GM19463 (cell line): ENCODE data around the gene SUPT3H.
"Not testable (repeated sequence)": the region's sequence is repeated elsewhere in the genome, so short reads cannot be mapped to it uniquely, and the experiment has no call there.

Experiments
- ATAC-seq: cut with Tn5 transposase; IDR thresholded peaks from one replicate; pipeline ENCODE4 v1.9.1; 2021; ENCODE audit warnings: mild to moderate bottlenecking, moderate library complexity; ENCODE audit not compliant: unreplicated experiment

SUPT3H gene

DNA sequence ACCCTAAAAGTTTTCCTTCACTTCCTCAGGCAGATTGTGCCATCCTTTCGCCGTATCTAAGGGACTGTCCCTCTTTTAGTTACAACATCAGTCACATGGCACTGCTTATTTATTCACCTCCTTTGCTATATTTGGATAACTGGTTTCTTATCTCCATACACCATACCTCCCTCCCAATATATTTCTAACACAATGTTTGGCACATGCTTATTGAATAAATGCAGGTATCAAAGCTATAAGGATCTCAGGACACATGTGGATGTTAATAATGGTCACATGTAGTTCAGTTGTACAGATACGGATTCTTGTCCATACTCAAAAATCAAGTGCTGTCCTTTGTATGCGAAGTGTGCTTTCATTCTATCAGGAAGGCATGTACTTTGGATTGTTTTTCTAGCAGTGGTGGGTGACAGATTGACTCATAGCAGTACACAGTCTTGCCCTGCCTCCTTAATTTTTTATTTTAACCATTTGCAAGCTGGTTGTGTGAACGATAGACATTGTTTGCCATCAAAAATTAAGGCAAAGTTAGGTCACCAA is 456.7 kb downstream of the SUPT3H start:
- ATAC-seq = no peak

DNA sequence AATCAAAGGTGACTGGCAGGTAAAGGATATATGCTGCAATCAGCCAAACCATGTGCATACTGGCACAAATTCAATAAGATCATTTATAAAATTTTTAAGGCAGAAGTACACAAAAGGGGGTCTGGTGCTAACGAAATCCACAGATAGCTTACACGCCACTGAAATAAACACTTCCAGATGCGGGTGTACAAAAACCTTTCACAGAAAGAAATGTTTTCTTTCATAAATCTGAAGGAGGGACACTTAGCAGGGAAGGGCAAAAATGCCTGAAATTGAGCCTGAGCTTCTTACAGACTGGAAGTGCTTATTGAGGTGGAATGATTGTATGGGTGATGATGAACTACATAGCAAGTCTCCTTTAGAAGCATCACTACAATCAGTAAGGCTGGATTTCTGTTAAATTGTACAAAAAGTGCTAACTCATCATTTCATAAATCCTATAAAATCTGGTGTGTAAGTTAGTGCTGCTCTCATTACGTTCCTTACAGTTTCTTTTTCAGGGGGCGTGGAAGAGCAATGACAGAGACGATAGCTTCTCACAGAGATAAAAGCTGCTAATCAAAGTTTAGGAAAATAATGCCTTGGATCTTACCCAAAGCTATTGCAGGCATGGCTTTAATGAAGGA is 458.9 kb downstream of the SUPT3H start:
- ATAC-seq = no peak

DNA sequence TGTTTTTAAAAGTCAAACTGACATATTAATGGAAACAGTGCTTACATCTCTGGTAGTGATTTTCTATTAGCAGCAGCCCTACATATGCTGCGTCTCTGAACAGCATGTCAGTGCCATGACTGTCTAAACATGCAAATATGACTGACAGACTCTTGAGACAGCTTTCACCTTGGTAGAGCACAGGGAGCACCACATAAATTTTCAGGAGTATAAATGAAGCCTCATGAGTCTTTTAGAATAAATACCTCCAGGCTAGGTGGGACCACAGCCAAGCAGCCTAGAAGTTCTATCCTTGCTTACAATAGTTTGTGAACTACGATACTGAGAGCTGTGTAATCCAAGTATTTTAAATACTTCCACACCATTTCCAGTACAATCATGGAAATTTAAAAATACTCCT is 460.3 kb downstream of the SUPT3H start:
- ATAC-seq = no peak

DNA sequence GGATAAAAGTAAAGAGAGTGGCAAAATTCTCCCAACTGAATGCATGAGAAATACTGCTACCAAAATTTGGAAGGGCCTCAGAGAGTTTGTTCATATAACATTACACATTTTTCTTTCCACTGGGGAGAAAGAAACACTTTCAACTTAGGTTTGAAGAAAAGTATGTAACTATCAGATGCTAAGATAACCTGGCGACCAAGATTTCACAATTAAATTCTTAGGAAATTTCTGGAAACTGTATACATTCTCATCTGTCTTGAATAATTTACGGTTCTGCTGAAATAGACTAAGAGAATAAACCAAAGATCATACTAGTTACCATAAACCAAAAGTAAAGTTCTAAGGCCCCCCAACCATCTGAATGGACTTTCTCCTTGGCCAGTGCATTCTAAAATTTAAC is 462.6 kb downstream of the SUPT3H start:
- no peak for ATAC-seq

DNA sequence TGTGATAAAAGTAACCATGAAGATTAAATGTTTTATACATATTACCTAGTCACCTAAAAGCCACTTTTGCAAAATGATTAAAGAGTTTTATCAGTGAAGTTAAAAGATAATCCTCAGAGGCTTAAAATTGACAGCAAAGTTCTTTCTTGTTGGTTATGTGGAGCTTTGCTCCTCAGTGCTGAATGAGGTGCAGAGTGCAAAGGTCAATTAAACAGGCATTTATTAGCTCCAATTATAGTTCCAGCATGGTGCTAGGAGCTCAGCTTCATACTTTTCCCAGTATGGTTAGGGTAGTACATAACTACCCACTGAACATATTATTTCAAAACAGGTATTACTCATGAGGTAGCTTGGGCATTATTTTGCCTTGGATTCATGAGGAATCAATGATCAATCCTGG is 463.6 kb downstream of the SUPT3H start:
- ATAC-seq = no peak

DNA sequence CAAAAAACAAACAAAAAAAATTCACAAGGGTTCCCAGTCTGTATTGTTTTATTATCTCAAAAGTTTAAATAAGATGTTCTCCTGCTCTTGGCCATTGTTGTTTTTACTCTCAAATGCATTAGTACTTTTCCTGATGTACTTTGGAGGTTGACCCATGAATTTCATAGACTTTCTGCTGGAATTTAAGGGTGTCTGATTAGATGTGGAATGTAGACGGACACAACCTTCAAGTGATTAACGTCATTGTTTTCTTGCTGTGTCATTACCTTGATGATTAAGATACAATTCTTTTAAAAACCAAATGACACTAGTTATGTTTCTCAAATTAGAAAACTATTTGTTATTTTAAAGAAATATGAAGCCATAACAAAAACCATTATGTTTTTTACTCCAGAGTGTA is 471.0 kb downstream of the SUPT3H start:
- no peak for ATAC-seq

DNA sequence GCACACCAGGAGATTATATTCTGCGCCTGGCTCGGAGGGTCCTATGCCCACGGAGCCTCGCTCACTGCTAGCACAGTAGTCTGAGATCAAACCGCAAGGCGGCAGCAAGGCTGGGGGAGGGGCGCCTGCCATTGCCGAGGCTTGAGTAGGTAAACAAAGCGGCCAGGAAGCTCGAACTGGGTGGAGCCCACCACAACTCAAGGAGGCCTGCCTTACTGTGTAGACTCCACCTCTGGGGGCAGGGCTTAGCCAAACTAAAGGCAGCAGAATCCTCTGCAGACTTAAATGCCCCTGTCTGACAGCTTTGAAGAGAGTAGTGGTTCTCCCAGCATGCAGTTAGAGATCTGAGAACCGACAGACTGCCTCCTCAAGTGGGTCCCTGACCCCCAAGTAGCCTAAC is 477.4 kb downstream of the SUPT3H start:
- not testable (repeated sequence) for ATAC-seq

DNA sequence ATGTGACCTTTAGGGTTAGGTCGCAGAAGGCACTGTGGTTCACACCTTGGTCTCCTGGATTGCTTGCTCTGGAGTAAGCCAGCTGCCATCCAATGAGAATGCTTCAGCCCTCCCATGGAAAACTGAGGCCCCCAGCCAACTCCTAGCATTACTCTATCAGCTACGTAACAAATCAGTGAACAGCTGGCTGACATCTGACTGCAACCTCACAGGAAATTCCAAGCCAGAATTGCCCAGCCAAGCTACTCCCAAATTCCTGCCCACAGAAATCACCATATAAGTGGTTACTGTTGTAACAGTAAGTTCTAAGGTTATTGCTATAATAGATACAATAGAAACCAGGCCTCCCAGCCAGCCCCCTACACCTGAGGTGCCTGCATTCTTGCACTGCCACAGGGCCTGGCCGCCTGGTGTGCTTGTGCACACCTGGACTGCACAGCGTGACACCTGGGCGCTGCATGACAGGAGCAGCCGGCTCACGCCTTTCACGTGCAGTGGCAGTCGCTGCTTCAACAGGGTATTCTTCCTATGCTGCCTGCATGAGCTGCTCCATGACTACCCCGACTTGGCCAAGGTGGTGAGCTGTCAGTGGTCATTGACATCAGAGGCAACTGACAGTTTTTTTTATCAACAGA is 479.3 kb downstream of the SUPT3H start:
- ATAC-seq = no peak

DNA sequence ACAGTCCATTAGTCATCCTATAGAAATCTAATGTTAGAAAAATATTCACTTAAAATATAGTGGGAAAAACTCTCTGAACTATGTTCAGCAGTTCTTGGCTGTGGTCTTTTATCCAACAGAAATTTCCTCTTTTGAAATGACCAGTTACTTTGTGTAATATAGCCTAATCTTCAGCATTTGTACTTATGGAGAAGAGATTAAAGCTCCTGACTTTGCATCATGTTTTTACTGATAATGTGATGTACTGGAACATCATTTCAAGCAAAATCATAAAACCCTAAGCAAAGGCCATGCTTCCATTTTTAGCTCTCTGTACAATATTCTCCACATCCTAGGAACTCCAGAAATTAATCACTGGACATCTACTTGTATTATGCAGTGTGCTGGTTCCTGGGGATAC is 480.4 kb downstream of the SUPT3H start:
- no peak for ATAC-seq

DNA sequence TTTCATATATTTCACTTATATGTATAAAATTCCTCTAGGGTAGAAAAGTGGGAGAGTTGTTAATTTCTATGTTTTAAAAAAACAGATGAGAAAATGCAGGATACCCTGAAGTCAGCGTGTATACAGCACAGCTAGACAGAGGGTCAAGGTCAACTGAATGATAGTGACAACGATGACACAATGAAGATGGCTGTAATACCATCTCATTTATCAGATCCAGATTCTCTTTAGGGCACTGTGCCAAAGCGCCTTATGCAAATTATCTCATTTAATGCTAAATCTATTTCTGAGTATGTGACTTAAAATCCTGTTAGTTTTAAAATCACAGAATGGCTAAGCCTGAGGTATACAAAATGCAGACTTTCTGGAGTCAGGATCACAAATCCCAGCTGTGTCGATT is 481.0 kb downstream of the SUPT3H start:
- no peak for ATAC-seq

DNA sequence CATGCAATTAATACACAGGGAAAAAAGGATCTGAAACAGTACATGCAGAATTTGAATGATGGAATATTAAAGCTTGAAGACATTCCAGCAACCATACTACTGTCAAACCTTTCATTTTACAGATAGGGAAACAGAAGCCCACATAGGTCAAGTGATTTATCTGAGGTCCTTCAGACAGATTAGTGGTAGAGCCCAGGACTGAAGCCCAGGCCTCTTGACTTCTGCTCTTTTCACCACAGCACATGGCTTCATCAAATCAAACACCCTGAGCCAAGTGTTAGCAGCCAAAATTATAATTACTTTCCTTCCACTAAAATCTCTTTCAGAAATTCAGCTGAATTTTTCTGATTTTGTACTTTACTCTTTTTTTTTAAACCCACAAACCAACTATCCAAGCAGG is 485.2 kb downstream of the SUPT3H start:
- ATAC-seq = no peak

DNA sequence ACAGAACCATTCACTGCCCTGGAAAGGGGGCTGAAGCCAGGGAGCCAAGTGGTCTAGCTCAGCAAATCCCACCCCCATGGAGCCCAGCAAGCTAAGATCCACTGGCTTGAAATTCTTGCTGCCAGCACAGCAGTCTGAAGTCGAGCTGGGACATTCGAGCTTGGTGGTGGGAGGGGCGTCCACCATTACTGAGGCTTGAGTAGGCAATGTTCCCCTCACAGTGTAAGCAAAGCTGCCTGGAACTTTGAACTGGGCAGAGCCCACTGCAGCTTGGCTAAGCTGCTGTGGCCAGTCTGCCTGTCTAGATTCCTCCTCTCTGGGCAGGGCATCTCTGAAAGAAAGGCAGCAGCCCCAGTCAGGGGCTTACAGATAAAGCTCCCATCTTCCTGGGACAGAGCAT is 498.7 kb downstream of the SUPT3H start:
- ATAC-seq = not testable (repeated sequence)

DNA sequence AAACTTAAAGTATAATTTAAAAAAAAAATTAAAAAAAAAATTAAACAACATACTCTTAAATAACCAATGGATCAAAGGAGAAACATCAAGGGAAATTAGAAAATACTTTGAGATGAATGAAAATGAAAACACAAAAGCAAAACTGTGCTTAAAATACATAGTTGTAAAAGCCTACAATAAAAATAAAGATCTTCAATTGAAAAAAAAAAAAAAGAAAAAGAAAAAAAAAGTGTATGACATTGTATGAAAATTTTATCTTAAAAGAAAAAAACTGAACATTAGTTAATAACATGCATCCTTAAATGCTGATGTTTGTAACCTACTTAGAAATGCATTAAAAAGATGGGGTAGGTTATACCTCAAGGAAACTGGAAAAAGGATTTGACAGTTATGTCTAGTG is 501.1 kb downstream of the SUPT3H start:
- not testable (repeated sequence) for ATAC-seq

DNA sequence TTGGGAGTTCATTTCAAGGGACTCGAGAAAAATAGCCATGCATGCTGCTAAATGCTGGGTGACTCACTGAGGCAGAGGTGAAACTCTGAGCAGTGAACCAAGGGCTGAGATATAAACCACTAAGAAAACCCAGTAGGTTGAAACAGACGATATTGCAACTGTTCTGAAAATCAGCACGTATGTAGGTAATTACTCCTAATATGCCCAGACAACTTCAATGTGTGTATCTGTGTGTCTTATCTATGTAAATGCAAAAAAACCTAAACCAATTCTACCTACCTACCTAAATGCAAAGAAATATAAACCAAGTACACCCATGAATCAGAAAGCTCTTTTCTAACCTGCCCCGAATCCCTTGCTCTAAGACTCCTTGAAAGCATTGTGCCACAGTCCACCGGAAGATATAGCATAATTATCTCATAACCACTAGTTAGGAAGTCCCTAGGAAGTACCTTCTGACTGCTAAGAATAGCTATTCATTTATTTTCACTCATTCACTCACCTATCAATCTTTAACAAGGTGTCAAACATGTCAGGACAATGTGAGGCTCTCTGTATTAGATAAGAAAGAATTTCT is 508.3 kb downstream of the SUPT3H start:
- ATAC-seq = peak; percentile 78

DNA sequence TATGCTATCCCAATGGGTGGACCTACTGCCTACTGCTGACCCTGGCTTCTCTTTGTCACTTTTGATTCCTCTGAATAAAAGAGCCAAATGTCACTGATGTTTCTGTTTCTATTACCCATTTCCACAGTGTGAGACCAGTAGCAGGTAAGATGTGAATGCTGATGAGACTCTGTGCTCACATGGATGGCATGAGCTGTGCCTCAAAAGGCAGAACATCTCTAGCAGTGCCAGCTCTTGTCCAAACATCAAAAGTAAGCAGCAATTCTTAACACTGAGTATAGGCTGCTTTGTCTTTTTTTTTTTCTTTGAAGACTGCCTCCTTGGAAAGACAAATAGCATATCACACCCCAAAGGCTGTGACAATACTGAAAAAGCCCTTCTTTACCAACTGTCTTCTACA is 508.8 kb downstream of the SUPT3H start:
- ATAC-seq = peak; percentile 18

DNA sequence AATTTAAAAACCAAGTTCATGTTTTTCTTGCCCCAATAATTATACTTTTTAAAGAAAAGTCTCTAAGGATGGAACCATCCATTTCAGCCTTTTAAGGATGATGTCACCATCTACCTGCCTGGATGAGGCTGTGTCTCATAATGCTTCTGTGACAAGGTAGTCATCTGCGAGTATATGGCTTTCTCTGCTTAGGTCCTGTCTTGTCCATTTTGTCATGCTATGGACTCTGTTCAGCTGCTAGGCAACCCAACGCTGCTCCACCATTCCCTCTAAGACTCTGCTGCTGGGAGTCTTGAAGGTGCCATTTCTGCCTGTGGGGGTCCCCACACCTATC is 509.4 kb downstream of the SUPT3H start:
- ATAC-seq = peak; percentile 23

DNA sequence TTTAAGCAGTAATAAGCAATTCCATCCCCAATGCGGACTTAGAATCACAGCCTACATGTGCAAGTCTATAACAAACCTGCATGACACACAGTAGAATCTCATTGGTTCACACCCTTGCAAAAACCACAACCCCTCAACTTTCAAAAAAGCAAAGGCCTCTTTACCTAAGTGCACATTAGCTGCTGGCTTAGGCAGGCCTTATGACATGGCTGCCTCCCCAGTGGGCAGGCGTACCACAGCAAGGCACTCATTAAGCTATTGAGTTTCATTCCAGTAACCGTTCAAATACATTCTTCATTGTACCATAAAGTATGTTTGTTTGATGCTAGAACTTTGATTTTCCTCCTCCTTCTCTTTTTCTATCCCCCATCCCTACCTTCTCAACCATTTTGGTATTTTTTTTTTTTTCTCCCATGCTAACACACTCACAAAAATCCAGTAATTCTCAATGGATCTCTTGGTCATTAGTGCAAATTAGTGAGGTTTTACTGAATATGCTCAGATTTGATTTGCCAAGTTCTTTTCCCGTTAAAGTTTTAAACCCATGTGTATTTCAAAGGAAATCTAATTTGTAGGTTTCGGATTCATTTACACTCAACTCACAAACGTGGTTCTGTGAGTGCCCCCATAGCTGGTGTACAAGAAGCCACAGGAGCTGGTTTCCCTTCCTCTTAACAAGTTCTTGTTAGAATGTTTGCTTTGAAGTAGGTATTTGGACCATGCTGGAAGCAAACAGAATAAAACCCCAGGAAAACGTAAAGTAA is 510.0 kb downstream of the SUPT3H start:
- peak; percentile 49 for ATAC-seq

DNA sequence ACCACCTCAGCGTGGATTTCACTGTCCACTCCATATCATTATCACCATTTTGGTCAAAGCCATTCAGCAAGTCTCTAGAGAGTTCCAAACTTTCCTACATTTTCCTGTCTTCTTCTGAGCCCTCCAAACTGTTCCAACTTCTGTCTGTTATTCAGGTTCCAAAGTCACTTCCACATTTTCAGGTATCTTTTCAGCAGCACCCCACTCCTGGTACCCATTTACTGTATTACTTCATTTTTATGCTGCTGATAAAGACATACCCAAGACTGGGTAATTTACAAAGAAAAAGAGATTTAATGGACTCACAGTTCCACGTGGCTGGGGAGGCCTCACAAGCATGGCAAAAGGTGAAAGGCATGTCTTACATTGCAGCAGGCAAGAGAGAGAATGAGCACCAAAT is 512.5 kb downstream of the SUPT3H start:
- not testable (repeated sequence) for ATAC-seq

DNA sequence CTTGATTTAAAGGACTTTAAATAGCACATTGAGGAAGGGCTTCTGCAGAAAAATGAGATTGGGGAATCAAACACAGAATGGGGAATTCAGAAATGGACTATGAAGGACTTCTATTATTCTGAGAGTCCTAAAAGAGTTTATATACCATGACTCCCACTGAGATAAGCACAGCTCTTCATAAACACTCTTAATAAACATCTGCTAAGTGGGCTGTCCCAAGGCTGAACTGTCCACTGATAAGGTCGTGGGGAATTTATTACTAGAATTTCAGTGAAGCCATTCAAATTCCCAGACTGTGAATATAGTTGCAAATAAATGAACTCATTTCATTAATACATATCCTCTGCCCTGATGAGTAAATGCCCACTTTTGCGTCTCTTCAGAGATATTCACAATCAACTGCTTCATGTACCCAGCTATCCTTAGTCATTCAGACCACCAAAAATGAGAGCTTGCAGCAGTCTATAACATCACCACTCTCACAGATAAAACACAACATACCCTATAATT is 517.8 kb downstream of the SUPT3H start:
- no peak for ATAC-seq

DNA sequence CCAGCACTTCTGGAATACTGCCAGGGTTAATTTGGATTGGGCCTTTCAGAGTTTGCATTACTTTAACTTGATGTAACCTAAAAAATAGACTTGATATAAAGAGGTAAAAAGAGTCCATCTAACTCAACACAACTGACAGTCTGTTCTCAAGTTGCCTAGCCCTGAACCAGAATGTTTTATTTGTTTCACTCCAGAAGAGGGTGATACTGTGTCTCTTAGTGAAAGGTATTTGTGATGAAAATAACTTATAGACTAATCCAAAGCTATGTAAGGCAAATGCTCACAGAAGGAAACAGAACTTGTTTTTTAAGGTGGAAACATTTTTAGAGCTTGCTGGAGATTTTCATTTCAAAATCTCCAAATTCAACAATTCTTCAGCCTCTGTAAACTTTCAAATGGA is 518.7 kb downstream of the SUPT3H start:
- no peak for ATAC-seq

DNA sequence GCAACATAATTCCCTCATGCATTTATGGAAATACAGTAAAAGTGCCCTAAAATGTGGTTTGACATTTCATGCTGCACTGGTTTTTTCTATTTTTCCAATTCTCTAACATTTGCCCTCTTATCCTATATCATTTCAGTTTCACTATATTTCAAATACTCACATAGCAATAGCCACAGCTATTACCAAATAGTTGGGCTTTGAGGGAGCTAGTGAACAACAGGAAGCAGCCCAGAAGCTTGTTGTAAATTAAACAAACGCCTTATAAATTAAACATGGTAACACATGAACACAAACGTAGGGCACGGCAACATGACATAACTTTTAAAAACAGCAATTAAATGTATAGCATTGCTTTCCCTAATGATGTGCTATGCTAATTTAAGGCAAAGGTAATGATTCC is 521.3 kb downstream of the SUPT3H start:
- no peak for ATAC-seq
